ENCODE data around the gene ANKRD55. TPM values are rescaled to one million over a fixed set of nuclear protein-coding genes. Genes with fewer than 3 reads are reported as not detected.
A peak's percentile ranks its signal among the peaks of the same experiment; 100 is the strongest.

The ANKRD55 gene
- total RNA-seq, 1 experiment from 2014 or later = not detected

- ChIA-PET CTCF (no interaction called here), POLR2A (no interaction called here)
- ATAC-seq (no peak), DNase-seq (ENCODE audit: low spot score) (no peak)
- Mint-ChIP-seq H3K36me3 (no peaks in the 10 kb centered on the region), H3K27me3 (ENCODE audit: low read depth) (no peaks in the 10 kb centered on the region), H3K27ac (no peak overlapping the region), H3K4me3 (no peak overlapping the region), H3K9me3 (no peaks in the 10 kb centered on the region), H3K4me1 (no peaks in the 10 kb centered on the region)
- no peak for TF ChIP-seq HMGA2 (CRISPR knock-in tag; IDR thresholded peaks at IDR 0.05)
- no peak for TF ChIP-seq ZNF138 (CRISPR knock-in tag; conservative IDR thresholded peaks at IDR 0.05)
- no peak for TF ChIP-seq NFE2L1 (CRISPR knock-in tag; IDR thresholded peaks at IDR 0.05)
- no peak for TF ChIP-seq E2F4 (CRISPR knock-in tag; IDR thresholded peaks at IDR 0.05; ENCODE audit: borderline replicate concordance, low read depth)
- no peak for TF ChIP-seq ATF1 (CRISPR knock-in tag; IDR thresholded peaks at IDR 0.05)
- no peak for TF ChIP-seq ZNF425 (CRISPR knock-in tag; conservative IDR thresholded peaks at IDR 0.05)
- TF ChIP-seq ZNF121 (CRISPR knock-in tag; IDR thresholded peaks at IDR 0.05) = no peak
These were observed 90.3 kb downstream of the ANKRD55 start for GRCh38 chr5:56142614-56143372.

- Mint-ChIP-seq H3K27ac (no peak overlapping the region), H3K27me3 (ENCODE audit: low read depth) (no peaks in the 10 kb centered on the region), H3K4me3 (no peak overlapping the region), H3K36me3 (no peaks in the 10 kb centered on the region), H3K9me3 (no peaks in the 10 kb centered on the region), H3K4me1 (no peaks in the 10 kb centered on the region)
- DNase-seq (ENCODE audit: low spot score) (peak; percentile 22), ATAC-seq (peak; percentile 38; the same call in 1 of the 2 replicates)
- POLR2A ChIA-PET = no interaction called here
- TF ChIP-seq ZNF317 (CRISPR knock-in tag; IDR thresholded peaks at IDR 0.05; ENCODE audit: borderline replicate concordance, low read depth) (no peak), ZNF532 (CRISPR knock-in tag; IDR thresholded peaks at IDR 0.05; ENCODE audit: borderline replicate concordance) (no peak), TEAD4 (CRISPR knock-in tag; IDR thresholded peaks at IDR 0.05) (no peak), AFF4 (CRISPR knock-in tag; IDR thresholded peaks at IDR 0.05; ENCODE audit: borderline replicate concordance) (no peak), AR (CRISPR knock-in tag; IDR thresholded peaks at IDR 0.05) (no peak)
- CTCF ChIA-PET = no interaction called here
These were observed 90.9 kb downstream of the ANKRD55 start for GRCh38 chr5:56142233-56142613.

Measured in WTC11 (cell line).